ENCODE results near the gene RAB40C.

RAB40C gene

DNA sequence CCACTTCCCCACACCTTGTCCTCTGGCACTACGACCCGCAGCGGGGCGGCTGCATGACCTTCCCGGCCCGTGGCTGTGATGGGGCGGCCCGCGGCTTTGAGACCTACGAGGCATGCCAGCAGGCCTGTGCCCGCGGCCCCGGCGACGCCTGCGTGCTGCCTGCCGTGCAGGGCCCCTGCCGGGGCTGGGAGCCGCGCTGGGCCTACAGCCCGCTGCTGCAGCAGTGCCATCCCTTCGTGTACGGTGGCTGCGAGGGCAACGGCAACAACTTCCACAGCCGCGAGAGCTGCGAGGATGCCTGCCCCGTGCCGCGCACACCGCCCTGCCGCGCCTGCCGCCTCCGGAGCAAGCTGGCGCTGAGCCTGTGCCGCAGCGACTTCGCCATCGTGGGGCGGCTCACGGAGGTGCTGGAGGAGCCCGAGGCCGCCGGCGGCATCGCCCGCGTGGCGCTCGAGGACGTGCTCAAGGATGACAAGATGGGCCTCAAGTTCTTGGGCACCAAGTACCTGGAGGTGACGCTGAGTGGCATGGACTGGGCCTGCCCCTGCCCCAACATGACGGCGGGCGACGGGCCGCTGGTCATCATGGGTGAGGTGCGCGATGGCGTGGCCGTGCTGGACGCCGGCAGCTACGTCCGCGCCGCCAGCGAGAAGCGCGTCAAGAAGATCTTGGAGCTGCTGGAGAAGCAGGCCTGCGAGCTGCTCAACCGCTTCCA is 43.6 kb downstream of the RAB40C start:
- TF ChIP-seq CTCF (IDR thresholded peaks at IDR 0.05; ENCODE audit: low read depth, low read length) = no peak
- H3K9me3 ChIP-seq (ENCODE audit: severe bottlenecking) = no peaks in the 10 kb centered on the region
- no peak overlapping the region for H3K27ac ChIP-seq
- no peak overlapping the region for H3K4me3 ChIP-seq (ENCODE audit: low read depth, low read length)
- no peaks in the 10 kb centered on the region for H3K27me3 ChIP-seq (ENCODE audit: insufficient read depth, low read depth, severe bottlenecking)
- no peak for DNase-seq
- peaks cover 29% of the 10 kb centered on the region for H3K36me3 ChIP-seq

DNA sequence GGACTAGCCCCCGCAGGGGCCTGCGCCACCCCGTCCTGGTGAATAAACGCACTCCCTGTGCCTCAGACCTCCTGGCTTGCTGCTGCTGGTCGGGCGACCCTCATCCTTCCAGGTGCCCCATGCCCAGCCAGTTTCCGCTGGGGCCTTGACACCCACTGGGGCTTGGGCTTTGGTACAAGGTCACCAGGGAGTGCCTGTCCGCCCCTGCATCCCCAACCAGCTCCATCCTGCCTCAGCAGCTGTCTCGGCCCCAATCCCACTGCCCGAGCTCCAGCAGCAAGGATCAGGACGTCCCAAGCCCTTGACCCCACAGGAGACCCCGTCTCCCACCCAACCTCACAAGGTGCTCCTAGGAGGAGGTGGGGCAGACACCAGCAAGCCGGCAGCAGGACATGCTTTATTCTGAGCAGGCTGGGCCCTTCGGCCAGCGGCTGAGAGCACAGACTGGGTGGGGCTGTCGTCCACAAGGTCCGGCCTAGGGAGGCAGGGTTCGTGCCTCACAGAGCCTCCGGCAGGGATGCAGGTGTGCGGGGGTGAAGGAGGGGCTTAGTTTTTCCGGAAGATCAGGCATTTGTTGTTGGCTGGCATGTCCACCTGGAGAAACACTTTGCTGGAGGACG is 44.3 kb downstream of the RAB40C start:
- H3K36me3 ChIP-seq = peaks cover 22% of the 10 kb centered on the region
- no peak overlapping the region for H3K4me3 ChIP-seq (ENCODE audit: low read depth, low read length)
- no peaks in the 10 kb centered on the region for H3K9me3 ChIP-seq (ENCODE audit: severe bottlenecking)
- DNase-seq = no peak
- TF ChIP-seq CTCF (IDR thresholded peaks at IDR 0.05; ENCODE audit: low read depth, low read length) = no peak
- H3K27me3 ChIP-seq (ENCODE audit: insufficient read depth, low read depth, severe bottlenecking) = no peaks in the 10 kb centered on the region
- H3K27ac ChIP-seq = no peak overlapping the region

DNA sequence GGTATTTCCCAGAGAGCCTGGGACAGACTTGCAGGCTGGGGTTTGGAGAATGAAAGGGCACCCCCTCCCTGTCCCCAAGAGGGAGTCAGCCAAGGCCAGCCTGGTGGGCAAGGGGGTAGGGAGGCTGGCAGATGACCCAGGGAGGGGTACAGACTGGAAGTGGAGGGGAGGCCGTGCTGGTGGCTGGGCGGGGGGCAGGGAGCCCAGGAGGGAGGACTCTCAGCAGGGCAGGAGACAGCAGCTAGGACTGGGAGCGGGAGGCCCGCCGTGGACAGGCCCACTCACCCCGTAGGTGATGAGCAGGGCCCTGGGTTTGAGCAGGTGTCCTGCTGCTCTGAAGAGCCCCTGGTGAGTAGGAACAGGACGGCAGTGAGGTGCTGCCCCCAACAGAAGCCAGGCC is 45.1 kb downstream of the RAB40C start:
- no peak for TF ChIP-seq CTCF (IDR thresholded peaks at IDR 0.05; ENCODE audit: low read depth, low read length)
- Histone ChIP-seq H3K4me3 (ENCODE audit: low read depth, low read length) (peak overlapping the region; percentile 88; the same call in 1 of the 2 replicates), H3K9me3 (ENCODE audit: severe bottlenecking) (no peaks in the 10 kb centered on the region), H3K27ac (no peak overlapping the region), H3K36me3 (peaks cover 22% of the 10 kb centered on the region), H3K27me3 (ENCODE audit: insufficient read depth, low read depth, severe bottlenecking) (no peaks in the 10 kb centered on the region)
- no peak for DNase-seq

DNA sequence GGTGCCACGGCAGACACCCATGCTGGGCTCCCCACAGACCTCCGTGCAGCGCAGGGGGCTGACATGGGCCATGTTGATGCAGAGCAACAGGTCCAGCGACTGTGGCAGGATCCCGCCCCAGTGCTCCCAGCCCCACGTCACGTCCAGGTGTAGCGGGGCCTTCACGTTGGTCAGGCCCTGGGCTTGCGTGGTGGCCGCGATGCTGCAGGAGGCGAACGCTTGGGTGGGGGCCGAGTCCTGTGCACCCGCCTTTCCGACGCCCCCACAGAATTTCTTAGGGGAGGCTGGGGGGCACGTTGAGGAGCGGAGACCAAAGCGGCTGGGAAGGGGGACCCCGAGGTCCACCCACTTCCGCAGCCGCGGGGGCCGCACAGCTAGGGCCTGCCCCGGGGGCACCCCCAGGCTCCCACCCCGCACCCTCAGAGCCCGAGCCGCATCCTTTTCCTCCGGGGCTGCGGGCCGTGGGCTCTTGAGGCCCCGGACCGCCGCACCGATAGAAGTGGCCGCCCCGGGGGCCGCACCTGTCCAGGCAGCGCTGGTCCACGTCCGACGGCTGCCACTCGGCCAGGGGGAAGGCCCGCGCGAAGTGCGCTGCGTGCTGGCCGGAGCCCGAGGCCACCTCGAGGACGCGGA is 45.8 kb downstream of the RAB40C start:
- no peak for DNase-seq

More for the DNA sequence above, 45.8 kb downstream of the RAB40C start:
- no peak for TF ChIP-seq CTCF (IDR thresholded peaks at IDR 0.05; ENCODE audit: low read depth, low read length)
- no peaks in the 10 kb centered on the region for H3K9me3 ChIP-seq (ENCODE audit: severe bottlenecking)
- peak overlapping the region; percentile 88 for H3K4me3 ChIP-seq (ENCODE audit: low read depth, low read length)
- peaks cover 22% of the 10 kb centered on the region for H3K36me3 ChIP-seq
- peak overlapping the region; percentile 95 for H3K27ac ChIP-seq
- no peaks in the 10 kb centered on the region for H3K27me3 ChIP-seq (ENCODE audit: insufficient read depth, low read depth, severe bottlenecking)
